Activated gamma-delta T cell treated with anti-CD3 and anti-CD28 coated beads, Interleukin-2, amount 50 U/mL, for 16 hours (primary cell): ENCODE data around the gene SORCS2.

Experiments used
- DNase-seq: peaks from one replicate; pipeline ENCODE4 v3.0.0-alpha.2; 2020; ENCODE audit warnings: low read depth

The SORCS2 gene

DNA sequence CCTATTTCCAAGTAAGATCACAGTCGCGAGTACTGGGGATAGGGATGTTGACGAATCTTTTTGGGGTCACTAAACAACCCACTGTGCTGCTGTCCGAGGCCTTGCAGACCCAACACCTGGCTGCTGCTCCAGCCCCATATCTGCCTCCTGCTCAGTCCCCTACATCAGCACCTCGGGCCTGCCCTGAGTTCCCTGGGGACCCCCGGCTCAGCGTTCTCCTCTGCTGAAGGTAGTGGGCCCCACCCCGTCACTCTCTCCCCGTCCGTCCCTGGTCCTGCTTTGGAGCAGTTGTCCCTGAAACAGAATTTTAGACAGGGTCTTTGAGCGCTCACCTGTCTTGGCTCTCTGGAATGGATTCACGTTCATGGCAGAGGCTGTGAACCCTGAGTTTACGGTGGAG lies 444.8 kb downstream of the SORCS2 start:
- no peak for DNase-seq

DNA sequence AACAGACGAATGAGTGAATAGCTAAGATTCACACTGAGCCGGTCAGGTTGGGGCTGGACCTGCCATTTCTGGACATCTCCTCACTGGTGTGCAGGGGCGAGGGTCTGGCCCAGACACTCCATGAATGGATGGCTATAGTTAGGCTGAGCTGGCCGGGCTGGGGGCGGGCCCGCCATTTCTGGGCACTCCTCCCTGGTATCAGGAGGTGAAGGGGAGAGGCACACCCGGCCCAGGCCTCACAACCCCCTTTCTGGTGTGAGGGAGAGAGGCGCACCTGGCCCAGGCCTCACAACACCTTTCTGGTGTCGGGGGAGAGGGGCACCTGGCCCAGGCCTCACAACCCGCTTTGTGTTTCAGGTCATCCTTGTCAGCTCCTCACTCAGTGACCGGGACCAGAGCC lies 445.6 kb downstream of the SORCS2 start:
- DNase-seq = no peak

DNA sequence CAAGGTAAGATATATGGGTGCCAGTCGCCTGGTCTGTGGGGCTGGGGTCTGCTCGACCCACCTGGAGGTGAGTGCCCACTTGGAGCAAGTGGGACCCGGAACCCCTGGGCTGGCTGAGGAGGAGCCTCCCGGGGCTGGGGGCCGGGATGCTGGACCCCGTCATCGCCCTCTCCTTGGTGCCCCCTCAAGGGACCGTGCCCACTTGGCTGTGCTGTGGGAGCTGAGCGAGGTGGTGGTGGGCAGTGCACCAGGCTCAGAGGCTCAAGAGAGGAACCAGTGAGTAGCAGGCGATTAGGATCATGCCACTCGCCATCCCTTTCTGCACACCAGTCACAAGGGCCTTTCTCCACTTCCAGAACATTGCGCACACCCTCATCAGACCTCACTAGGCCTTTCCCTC lies 446.2 kb downstream of the SORCS2 start:
- DNase-seq = no peak

DNA sequence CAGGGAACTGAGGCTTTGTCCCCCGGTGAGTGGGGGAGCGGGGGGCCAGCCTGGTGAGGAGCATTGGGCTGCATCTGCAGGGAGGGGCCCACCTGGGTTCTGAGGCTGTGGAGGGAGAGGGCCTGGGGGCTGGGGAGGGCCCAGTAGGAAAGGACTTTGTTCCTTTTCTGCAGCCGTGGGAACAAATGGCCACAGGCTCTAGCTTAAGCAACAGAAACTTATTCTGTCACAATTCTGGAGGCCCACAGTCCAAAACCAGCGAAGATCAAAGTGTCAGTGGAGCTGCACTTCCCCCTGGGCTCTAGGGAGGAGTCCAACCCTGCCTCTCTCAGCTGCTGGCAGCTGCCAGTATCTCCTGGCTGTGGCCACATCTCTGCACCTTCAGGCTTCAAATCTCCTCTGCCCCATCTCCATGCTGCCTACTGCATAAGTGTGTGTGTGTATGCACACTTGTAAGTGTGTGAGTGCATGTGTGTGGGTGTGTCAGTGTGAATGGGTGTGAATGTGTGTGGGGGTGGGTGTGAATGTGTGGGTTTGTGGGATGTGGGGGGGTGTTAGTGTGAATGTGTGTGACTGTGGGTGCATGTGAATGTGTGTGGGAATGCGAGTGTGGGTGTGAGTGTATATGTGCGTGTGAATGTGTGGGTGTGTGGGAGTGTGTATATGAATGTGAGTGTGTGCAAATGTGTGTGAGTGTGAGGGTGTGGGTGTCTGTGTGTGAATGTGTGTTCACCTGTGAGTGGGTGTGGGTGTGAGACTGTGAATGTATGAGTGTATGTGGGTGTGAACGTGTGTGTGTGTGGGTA lies 446.8 kb downstream of the SORCS2 start:
- no peak for DNase-seq

DNA sequence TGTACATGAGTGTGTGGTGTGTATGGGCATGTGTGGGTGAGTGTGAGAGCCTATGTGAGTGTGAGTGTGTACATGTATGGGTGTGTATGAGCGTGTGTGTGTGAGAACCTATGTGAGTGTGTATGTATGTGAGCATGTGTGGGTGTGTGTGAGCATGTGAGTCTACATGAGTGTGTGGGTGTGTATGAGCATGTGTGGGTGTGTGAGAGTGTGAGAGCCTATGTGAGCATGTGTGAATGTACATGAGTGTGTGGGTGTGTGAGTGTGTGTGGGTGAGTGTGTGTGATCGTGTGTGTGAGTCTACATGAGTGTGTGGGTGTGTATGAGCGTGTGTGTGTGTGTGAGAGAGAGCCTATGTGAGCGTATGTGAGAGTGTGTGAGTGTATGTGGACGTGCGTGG lies 447.8 kb downstream of the SORCS2 start:
- no peak for DNase-seq

DNA sequence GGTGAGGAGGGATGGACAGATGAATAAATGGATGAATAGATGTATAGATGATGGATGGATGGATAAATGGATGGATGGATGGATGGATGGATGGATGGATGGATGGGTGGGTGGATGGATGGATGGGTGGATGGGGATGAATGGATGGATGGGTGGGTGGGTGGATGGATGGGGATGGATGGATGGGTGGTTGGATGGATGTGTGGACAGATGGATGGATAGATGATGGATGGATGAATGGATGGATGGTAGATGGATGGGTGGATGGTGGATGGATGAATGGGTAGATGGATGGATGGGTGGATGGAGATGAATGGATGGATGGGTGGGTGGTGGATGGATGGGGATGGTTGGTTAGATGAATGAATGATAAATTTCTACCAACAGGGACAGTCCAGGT lies 449.4 kb downstream of the SORCS2 start:
- DNase-seq = no peak

DNA sequence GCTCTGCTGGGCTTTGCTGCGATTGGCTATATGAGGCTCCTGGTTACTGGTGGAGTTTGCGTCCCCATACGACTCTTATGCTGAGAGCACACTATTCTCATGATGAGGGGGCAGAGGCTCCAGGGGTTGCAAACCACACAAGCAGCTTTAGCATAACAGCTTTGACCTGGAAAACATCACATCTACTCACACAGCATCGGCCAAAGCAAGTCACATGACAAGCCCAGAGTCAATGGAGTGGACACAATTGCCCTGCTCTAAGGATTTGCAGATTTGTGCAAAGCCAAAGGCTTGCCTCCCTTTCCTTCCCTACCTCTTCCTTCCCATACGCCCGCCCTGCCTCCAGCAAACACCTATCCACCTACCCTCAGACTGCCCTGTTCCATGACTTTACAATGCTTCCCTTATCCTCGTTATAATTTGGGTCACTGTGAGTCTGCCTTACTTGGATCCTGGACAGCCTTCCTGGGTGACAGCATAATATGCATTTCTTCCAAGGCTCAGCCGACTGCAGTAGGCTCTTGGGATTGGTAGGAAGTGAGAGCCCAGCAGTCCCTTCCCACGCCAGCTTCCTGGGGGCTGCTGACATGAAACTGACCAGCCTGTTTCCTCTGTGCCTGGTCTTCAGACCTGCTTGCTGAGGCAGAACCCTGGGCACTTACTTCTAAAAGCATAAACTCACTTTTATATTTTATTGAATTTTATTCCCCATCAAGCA lies 450.6 kb downstream of the SORCS2 start:
- no peak for DNase-seq

DNA sequence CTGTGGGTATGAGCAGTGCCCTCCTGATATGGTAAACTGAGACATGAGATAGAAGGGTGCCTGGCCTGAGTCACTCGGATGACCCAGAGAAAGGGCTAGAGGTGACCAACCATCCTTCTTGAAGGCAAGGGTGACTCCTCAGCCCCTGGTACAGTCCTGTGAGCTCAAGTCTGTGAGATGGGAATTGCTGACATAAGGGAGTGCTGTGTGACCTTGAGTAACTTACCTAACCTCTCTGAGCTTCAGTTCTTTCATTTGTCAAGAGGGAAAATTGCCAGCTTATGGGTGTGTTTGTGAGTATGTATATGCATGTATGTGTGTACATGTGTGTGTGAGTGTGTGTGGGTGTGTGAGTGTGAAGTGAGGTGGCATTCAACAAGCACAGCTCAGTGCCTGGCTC lies 452.8 kb downstream of the SORCS2 start:
- no peak for DNase-seq

DNA sequence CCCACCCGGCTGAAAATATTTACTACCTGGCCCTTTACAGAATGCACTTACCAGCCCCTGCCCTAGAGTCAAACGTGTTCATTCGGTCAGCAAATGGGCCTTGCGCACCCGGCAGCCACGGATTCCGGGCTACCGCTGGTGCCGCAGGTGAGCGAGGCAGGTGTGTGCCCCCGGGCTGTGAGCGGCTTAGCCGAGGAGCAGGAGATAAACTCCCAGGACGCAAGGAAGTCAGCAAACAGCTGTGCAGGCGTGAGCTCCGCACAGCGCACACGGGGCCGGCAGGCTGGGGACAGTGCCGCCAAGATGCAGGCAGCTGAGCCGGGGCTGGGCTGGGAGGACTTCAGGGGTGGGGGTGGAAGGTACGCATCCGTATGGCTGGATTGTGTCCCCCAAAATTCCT lies 453.6 kb downstream of the SORCS2 start:
- DNase-seq = no peak

DNA sequence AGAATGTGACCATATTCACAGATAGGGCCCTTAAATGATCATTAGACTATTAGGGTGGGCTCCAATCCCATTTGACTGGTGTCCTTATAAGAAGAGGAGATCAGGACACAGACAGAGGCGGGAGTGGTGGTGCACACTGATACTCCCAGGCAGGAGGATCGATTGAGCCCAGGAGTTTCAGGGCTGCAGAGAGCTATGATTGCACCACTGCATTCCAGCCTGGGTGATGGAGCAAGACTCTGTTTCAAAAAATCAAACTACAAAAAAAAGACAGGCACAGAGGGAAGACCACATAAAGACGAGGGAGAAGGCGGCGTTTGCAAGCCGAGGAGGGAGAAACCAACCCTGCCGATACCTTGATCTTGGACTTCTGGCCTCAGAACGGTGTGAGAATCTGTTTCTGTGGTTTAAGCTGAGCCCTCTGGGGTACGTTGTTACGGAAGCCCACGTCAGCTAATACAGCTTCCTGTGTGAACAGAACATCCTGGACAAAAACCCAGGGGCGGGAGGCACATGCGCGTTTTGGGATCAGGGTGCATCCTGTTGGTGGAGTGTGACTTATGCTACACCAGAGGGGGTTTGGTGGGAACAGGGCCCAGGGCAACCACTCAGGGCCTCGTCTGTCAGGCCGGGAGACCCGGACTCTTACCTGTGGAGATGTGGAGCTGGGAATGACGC lies 454.2 kb downstream of the SORCS2 start:
- DNase-seq = no peak

DNA sequence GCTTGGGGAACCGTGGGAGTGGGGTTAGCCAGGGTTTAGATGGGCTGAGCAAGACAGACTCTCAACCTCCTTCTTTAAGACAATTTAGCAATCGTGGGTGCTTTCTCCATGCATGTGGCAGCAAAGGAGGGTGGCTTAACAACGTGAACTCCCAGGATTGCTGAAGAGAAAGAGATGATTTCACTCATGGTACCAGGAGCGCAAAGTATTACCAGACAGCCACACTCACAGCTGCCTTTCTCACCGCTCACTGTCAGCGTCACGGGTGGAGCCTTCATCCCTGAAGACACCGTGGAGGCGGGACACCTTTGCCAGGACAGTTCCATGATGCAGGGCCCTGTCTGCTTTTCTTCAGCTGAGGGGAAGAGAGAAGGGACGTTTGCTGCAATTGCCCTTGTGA lies 454.8 kb downstream of the SORCS2 start:
- DNase-seq = no peak

DNA sequence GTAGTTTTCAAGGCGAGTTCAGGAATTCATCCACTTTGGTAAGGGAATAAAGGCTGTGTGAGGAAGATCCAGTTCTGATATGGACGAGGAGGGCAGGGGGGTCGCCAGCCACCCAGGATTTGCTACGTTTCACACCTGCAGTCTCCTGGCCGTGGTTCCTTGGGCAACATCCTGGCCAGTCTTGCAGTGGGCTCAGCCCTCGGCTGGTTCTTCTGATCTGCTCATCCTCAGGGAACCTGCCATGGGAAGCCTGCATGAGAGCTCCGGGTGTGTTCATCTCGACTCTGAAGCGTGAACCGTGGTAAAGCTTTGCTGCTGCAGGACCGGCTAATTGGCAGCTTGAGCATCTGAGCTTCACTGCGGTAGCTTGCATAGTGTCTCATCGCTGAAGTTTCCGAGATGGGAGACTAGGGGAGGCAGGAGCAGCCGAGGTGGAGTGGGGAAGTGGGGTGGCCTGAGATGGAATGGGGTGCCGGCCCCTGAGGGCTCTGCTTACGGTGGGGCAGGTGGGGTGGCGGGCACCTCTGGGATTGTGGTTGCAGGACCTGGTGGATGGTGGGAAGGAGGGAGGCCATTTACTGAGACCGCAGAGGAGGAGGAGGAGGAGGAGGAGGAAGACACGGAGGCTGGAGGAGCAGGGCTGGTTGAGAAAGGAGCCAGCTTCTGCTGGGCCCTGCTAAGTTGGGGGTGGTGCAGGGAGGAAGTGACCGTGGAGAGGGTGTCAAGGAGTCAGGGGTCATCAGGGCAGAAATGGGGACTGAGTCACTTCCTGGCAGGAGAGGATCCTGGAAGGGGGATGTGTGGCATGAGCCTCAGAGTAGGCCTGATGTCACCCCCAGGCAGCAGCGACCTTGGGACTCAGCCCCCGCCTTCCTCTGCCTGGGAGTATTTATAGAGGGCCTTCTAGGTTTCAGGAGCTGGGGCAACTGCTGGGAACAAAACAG lies 455.5 kb downstream of the SORCS2 start:
- DNase-seq = no peak

DNA sequence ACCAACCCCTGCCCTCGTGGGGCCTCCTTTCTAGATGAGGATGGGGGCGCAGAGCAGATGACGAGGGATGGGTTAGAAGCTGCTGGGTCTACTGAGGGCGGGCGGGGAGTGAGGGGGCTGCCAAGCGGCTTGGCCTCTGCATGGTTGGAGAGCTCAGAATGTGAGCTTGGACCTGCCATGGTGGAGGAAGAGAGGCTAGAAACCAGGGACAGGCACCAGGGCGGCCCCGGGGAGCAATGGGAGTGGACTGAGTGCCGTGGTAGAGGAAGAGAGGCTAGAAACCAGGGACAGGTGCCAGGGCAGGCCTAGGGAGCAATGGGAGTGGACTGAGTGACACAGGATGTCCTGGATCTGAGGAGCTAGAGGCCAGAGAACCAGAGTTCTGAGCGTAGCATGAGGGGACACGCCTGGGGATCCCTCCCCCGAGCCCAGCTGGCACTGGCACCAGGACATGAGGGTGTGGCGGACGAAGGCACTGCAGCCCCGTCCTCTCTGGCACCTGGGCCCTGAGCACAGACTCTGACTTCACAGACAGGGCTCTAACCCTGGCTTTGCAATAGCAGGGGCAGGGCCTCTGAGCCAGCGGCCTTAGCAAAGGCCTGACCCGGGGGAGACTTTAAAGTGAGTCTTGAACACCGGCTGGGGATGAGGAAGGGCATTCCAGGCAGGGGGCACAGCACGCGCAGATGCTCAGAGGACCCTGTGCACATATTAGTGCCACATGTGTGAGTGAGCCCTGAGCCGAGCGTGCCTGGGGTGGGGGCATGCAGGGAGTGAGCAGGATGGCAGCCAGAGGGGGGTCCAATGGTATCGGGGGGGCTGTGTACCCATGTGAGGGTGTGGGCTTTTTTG lies 456.4 kb downstream of the SORCS2 start:
- DNase-seq = no peak

DNA sequence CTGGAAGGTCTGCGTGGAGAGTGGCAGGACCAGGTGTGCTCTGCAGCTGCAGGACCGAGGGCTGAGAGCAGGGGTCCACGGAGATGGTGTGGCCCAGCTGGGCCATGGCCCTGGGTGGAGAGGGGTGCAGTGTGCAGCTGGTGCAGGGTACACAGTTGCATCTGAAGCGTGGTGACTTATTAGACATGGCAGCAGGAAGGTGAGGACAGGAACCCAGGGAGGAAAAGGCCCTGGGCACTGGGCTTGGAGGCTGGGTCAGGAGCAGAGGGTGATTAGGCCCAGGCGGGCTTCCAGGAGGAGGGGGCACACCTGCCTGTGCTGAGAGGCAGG lies 457.0 kb downstream of the SORCS2 start:
- no peak for DNase-seq

DNA sequence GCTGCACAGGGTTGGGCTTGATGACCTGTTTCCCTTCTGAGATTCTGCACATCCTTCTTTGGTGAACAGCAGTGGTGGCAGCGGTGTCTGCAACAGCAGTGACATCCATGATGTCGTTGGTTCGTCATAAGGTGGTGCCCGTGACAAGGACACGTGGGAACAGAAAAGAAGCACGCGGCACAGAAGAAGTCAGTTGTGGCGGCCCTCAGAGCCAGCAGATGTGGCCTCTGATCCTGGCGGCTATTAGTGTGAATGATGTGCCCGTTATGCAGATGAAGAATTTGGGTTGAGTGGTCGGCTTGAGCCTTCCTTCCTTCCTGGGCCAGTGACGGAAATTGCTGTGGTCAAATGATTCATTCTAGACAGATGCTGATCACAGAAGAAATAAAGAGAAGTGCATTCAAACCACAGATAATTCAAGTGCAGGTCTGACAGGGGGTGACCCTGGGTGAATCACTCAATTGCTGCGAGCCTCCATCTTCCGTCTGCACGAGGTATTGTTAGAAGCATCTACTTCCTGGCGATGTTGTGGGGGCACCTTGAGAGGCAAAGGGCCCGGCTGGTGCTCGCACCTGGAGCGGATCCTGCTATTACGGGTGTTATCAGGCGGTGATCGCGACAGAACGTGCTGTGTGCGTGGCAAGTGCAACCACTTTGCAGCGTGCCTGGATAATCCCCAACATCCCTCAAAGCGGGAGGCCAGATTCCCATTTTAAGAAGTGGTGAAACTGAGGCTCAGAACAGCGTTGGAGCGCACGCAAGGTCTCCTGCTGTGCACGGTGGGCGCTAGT lies 457.6 kb downstream of the SORCS2 start:
- peak; percentile 26 for DNase-seq

DNA sequence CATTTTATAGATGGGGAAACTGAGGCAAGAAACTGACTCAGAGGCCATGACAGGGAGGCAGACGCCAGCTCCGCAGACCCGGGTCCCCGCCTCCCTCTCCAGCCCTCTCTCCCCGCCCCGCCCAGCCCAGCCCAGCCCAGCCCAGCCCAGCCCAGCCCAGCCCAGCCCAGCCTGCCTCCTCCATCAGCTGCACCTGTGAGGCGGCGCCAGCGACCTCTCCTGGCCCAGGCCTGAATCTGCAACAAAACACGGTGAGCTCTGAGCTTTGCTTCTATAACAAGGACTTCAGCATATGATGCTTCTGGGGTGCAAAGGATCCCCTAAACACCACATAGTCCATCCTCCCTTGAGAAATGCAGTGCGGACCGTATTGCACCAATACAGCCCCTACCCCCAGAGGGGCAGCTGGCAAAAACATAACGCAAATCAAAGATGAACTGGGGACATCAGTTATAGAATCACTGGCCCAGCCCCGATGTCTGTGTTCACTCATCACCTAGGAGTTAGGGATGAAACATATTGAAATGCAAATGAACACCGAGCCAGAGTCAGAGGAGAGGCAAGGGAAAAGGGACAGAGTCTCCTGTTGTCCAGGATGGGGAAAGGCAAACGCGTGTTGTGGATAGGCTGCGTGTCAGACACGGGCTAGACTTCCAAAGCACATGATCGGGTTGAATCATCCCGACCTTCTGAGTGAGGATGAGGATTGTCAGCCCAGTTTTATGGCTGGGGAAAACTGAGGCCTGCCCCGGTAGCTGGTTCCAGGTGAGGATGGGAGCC lies 458.5 kb downstream of the SORCS2 start:
- no peak for DNase-seq

DNA sequence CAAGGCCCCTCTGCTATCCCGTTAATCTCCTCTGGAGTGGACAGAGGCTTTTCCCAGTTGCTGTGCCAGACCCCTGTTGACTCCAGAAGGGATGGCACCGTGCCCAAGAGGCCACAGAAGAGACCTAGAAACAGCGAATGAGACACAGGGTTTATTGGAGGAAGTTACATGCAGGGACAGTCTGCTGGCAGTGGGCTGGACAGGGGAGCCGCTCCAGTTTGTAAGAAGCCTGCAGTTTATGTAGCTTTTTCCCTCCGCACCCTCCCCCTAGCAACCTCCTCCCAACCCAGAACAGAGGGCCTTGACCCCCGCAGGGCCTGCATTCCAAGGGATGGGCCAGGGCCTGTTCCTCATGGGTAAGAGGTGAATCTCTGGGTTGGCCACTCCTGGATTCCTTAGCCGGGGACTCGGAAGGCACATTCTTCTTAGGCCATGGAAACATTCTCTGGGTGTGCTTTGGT lies 459.2 kb downstream of the SORCS2 start:
- DNase-seq = no peak

DNA sequence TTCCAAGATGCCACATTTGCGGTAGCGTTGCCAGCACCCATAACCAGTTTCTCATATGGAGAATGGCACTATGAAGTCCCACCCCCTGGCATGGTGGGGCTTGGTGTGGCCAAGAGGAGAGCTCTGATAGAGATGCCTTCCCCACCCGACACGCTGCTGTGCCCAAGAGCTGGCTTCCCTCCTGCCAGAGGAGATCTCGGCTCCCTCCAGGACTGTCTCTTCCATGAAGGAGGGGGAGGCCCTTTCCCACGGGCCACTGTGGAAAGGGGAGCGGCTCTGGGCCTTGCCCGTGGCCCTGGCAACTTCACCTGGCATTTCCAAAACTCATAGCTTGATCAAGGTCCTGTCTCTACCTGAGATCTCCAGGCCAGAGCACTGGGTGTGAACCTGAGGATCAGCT lies 459.7 kb downstream of the SORCS2 start:
- no peak for DNase-seq

DNA sequence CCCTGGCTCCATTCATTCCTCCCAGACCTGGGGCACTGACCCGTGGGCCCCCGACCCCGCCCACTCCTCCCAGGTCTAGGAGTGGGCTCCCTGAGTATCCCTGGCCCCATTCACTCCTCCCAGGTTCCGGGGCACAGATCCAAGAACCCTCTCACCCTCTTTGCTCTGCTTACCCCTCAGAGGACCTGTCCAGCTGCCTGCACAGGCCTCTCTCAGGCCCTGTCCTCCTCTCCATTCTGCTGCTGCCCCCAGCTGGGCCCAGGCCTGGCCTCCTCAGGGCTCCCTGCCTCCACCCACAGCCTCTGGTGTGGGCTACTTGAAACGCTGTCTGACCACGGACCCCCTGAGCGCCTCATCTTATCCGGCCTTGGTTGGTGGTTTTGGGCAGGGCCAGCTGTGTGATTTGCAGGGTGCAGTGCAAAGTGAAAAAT lies 460.1 kb downstream of the SORCS2 start:
- DNase-seq = no peak
